ENCODE results near the gene PRKCE. TPM values are rescaled to one million over a fixed set of nuclear protein-coding genes. Genes with fewer than 3 reads are reported as not detected.

The PRKCE gene
- total RNA-seq, 1 donor from 2014 or later: 11.7 TPM

- no peaks in the 10 kb centered on the region for H3K9me3 Mint-ChIP-seq
- peaks cover 4% of the 10 kb centered on the region for H3K27me3 Mint-ChIP-seq (ENCODE audit: insufficient read depth)
- H3K27ac Mint-ChIP-seq: no peak overlapping the region
- intact Hi-C loops (cut with micrococcal nuclease): no loop called here
- no peaks in the 10 kb centered on the region for H3K36me3 Mint-ChIP-seq (ENCODE audit: low read depth)
- H3K4me3 Mint-ChIP-seq: no peak overlapping the region
- no peak for DNase-seq (ENCODE audit: low spot score)
- H3K4me1 Mint-ChIP-seq (ENCODE audit: low read depth): peaks cover 4% of the 10 kb centered on the region
Measured at GRCh38 chr2:45814951-45815621, 163.6 kb downstream of the PRKCE start.

- H3K4me1 Mint-ChIP-seq (ENCODE audit: low read depth): peaks cover 5% of the 10 kb centered on the region
- H3K4me3 Mint-ChIP-seq: no peak overlapping the region
- intact Hi-C loops (cut with micrococcal nuclease): no loop called here
- H3K36me3 Mint-ChIP-seq (ENCODE audit: low read depth): no peaks in the 10 kb centered on the region
- H3K9me3 Mint-ChIP-seq: no peaks in the 10 kb centered on the region
- DNase-seq (ENCODE audit: low spot score): no peak
- H3K27me3 Mint-ChIP-seq (ENCODE audit: insufficient read depth): peaks cover 4% of the 10 kb centered on the region
- no peak overlapping the region for H3K27ac Mint-ChIP-seq
Measured at GRCh38 chr2:45816272-45816671, 164.8 kb downstream of the PRKCE start.

- intact Hi-C loops (cut with micrococcal nuclease): no loop called here
- no peak for DNase-seq (ENCODE audit: low spot score)
- H3K27me3 Mint-ChIP-seq (ENCODE audit: insufficient read depth): no peaks in the 10 kb centered on the region
- H3K9me3 Mint-ChIP-seq: no peaks in the 10 kb centered on the region
- H3K4me1 Mint-ChIP-seq (ENCODE audit: low read depth): peaks cover 5% of the 10 kb centered on the region
- H3K36me3 Mint-ChIP-seq (ENCODE audit: low read depth): no peaks in the 10 kb centered on the region
- no peak overlapping the region for H3K4me3 Mint-ChIP-seq
- no peak overlapping the region for H3K27ac Mint-ChIP-seq
Measured at GRCh38 chr2:45818591-45818990, 167.1 kb downstream of the PRKCE start.

GRCh38 chr2:45820048-45820447, 168.6 kb downstream of the PRKCE start:
- peaks cover 5% of the 10 kb centered on the region for H3K4me1 Mint-ChIP-seq (ENCODE audit: low read depth)
- no peaks in the 10 kb centered on the region for H3K36me3 Mint-ChIP-seq (ENCODE audit: low read depth)
- no peak overlapping the region for H3K4me3 Mint-ChIP-seq
- no peak for DNase-seq (ENCODE audit: low spot score)
- no peak overlapping the region for H3K27ac Mint-ChIP-seq
- H3K9me3 Mint-ChIP-seq: no peaks in the 10 kb centered on the region
- no peaks in the 10 kb centered on the region for H3K27me3 Mint-ChIP-seq (ENCODE audit: insufficient read depth)
- intact Hi-C loops (cut with micrococcal nuclease): no loop called here

- Mint-ChIP-seq H3K4me1 (ENCODE audit: low read depth) (peaks cover 5% of the 10 kb centered on the region), H3K4me3 (no peak overlapping the region), H3K36me3 (ENCODE audit: low read depth) (no peaks in the 10 kb centered on the region), H3K9me3 (no peaks in the 10 kb centered on the region), H3K27ac (no peak overlapping the region), H3K27me3 (ENCODE audit: insufficient read depth) (peaks cover 6% of the 10 kb centered on the region)
- intact Hi-C loops (cut with micrococcal nuclease): no loop called here
- DNase-seq (ENCODE audit: low spot score): no peak
Measured at GRCh38 chr2:45821558-45822271, 170.2 kb downstream of the PRKCE start.

- Mint-ChIP-seq H3K9me3 (no peaks in the 10 kb centered on the region), H3K36me3 (ENCODE audit: low read depth) (no peaks in the 10 kb centered on the region), H3K4me3 (no peak overlapping the region), H3K4me1 (ENCODE audit: low read depth) (peaks cover 10% of the 10 kb centered on the region), H3K27me3 (ENCODE audit: insufficient read depth) (peaks cover 6% of the 10 kb centered on the region), H3K27ac (no peak overlapping the region)
- intact Hi-C loops (cut with micrococcal nuclease): no loop called here
- DNase-seq (ENCODE audit: low spot score): no peak
Measured at GRCh38 chr2:45822272-45822630, 170.8 kb downstream of the PRKCE start.

- Mint-ChIP-seq H3K27me3 (ENCODE audit: insufficient read depth) (peaks cover 6% of the 10 kb centered on the region), H3K36me3 (ENCODE audit: low read depth) (no peaks in the 10 kb centered on the region), H3K4me1 (ENCODE audit: low read depth) (peaks cover 11% of the 10 kb centered on the region), H3K27ac (no peak overlapping the region), H3K9me3 (no peaks in the 10 kb centered on the region), H3K4me3 (no peak overlapping the region)
- intact Hi-C loops (cut with micrococcal nuclease): no loop called here
- no peak for DNase-seq (ENCODE audit: low spot score)
Measured at GRCh38 chr2:45823723-45824206, 172.3 kb downstream of the PRKCE start.

GRCh38 chr2:45825001-45825651, 173.7 kb downstream of the PRKCE start:
- no peaks in the 10 kb centered on the region for H3K36me3 Mint-ChIP-seq (ENCODE audit: low read depth)
- intact Hi-C loops (cut with micrococcal nuclease): no loop called here
- peaks cover 7% of the 10 kb centered on the region for H3K9me3 Mint-ChIP-seq
- no peak overlapping the region for H3K4me3 Mint-ChIP-seq
- H3K27ac Mint-ChIP-seq: no peak overlapping the region
- peaks cover 6% of the 10 kb centered on the region for H3K27me3 Mint-ChIP-seq (ENCODE audit: insufficient read depth)
- no peak for DNase-seq (ENCODE audit: low spot score)
- peaks cover 7% of the 10 kb centered on the region for H3K4me1 Mint-ChIP-seq (ENCODE audit: low read depth)

GRCh38 chr2:45826460-45826859, 175.0 kb downstream of the PRKCE start:
- no peak overlapping the region for H3K27ac Mint-ChIP-seq
- H3K9me3 Mint-ChIP-seq: peaks cover 21% of the 10 kb centered on the region
- H3K27me3 Mint-ChIP-seq (ENCODE audit: insufficient read depth): peaks cover 6% of the 10 kb centered on the region
- peaks cover 6% of the 10 kb centered on the region for H3K4me1 Mint-ChIP-seq (ENCODE audit: low read depth)
- peaks cover 5% of the 10 kb centered on the region for H3K36me3 Mint-ChIP-seq (ENCODE audit: low read depth)
- DNase-seq (ENCODE audit: low spot score): no peak
- no peak overlapping the region for H3K4me3 Mint-ChIP-seq
- intact Hi-C loops (cut with micrococcal nuclease): no loop called here

GRCh38 chr2:45826884-45827635, 175.6 kb downstream of the PRKCE start:
- no peak for DNase-seq (ENCODE audit: low spot score)
- Mint-ChIP-seq H3K9me3 (peaks cover 22% of the 10 kb centered on the region), H3K36me3 (ENCODE audit: low read depth) (peaks cover 5% of the 10 kb centered on the region), H3K27me3 (ENCODE audit: insufficient read depth) (peaks cover 6% of the 10 kb centered on the region), H3K27ac (no peak overlapping the region), H3K4me1 (ENCODE audit: low read depth) (peaks cover 6% of the 10 kb centered on the region), H3K4me3 (no peak overlapping the region)
- intact Hi-C loops (cut with micrococcal nuclease): no loop called here

GRCh38 chr2:45830322-45830721, 178.8 kb downstream of the PRKCE start:
- intact Hi-C loops (cut with micrococcal nuclease): no loop called here
- Mint-ChIP-seq H3K4me3 (no peak overlapping the region), H3K36me3 (ENCODE audit: low read depth) (peaks cover 5% of the 10 kb centered on the region), H3K27ac (no peak overlapping the region), H3K9me3 (peaks cover 22% of the 10 kb centered on the region), H3K27me3 (ENCODE audit: insufficient read depth) (peaks cover 6% of the 10 kb centered on the region), H3K4me1 (ENCODE audit: low read depth) (peaks cover 11% of the 10 kb centered on the region)
- no peak for DNase-seq (ENCODE audit: low spot score)

- H3K9me3 Mint-ChIP-seq: peaks cover 22% of the 10 kb centered on the region
- peaks cover 12% of the 10 kb centered on the region for H3K4me1 Mint-ChIP-seq (ENCODE audit: low read depth)
- DNase-seq (ENCODE audit: low spot score): no peak
- no peak overlapping the region for H3K4me3 Mint-ChIP-seq
- H3K27me3 Mint-ChIP-seq (ENCODE audit: insufficient read depth): no peaks in the 10 kb centered on the region
- peaks cover 5% of the 10 kb centered on the region for H3K36me3 Mint-ChIP-seq (ENCODE audit: low read depth)
- intact Hi-C loops (cut with micrococcal nuclease): no loop called here
- H3K27ac Mint-ChIP-seq: no peak overlapping the region
Measured at GRCh38 chr2:45833301-45833967, 182.0 kb downstream of the PRKCE start.

All from activated T-helper 1 cell treated with anti-CD3 and anti-CD28 coated beads, Interleukin-12 subunit alpha, Interleukin-12 subunit beta, Interleukin-2, Interleukin-4 antibody, amounts not matched to agents 30 ng/mL and 10 ng/mL and 1 ng/mL, durations not matched to agents 14 hours and 24 hours and 36 hours (primary cell).